ENCODE measurements around the gene PLEKHG2. TPM values are rescaled to one million over a fixed set of nuclear protein-coding genes. Genes with fewer than 3 reads are reported as not detected.

The PLEKHG2 gene
- total RNA-seq, 1 experiment from 2014 or later = 62.3 TPM

GRCh38 chr19:39413272-39413910 lies 922 bp downstream of the PLEKHG2 start:
- TF ChIP-seq HMGXB4 (CRISPR knock-in tag; IDR thresholded peaks at IDR 0.05) (peak; percentile 2; the same call in 1 of the 2 replicates), TEAD1 (CRISPR knock-in tag; IDR thresholded peaks at IDR 0.05) (peak; percentile 14; the same call in 1 of the 2 replicates), ARID4B (CRISPR knock-in tag; IDR thresholded peaks at IDR 0.05; ENCODE audit: borderline replicate concordance) (peak; percentile 53; the same call in 1 of the 2 replicates), FOXK1 (CRISPR knock-in tag; IDR thresholded peaks at IDR 0.05) (no peak), MAX (CRISPR knock-in tag; IDR thresholded peaks at IDR 0.05) (0 out of 2 replicates have a peak, but pooled peaks have one; percentile 30), SOX15 (CRISPR knock-in tag; IDR thresholded peaks at IDR 0.05) (no peak)
- H3K4me3 Mint-ChIP-seq = peak overlapping the region; percentile 99

GRCh38 chr19:39413911-39414608 lies 1.6 kb downstream of the PLEKHG2 start:
- peaks cover 34% of the 10 kb centered on the region for H3K4me1 Mint-ChIP-seq
- DNase-seq (ENCODE audit: low spot score) = no peak
- H3K9me3 Mint-ChIP-seq = no peaks in the 10 kb centered on the region
- peak overlapping the region; percentile 99 for H3K4me3 Mint-ChIP-seq
- ChIA-PET CTCF (interaction anchor here (0.6 to 2.2 kb wide), 17 partner anchors 9 to 215 kb away, joined by 3 to 12 read pairs (median 4); partner anchors contain the start of genes MED29, PAF1, RPS16 and SAMD4B), POLR2A (interaction anchor here (0.5 to 2.2 kb wide), 7 partner anchors 10 to 31 kb away, joined by 3 to 17 read pairs (median 3); partner anchors contain the start of genes MED29, PAF1, RPS16 and SUPT5H)
- peak overlapping the region; percentile 92 for H3K27ac Mint-ChIP-seq
- H3K36me3 Mint-ChIP-seq = peaks cover 13% of the 10 kb centered on the region
- no peaks in the 10 kb centered on the region for H3K27me3 Mint-ChIP-seq (ENCODE audit: low read depth)
- no peak for ATAC-seq
- TF ChIP-seq CBFB (CRISPR knock-in tag; IDR thresholded peaks at IDR 0.05; ENCODE audit: low read depth) (no peak), HMGXB4 (CRISPR knock-in tag; IDR thresholded peaks at IDR 0.05) (0 out of 2 replicates have a peak, but pooled peaks have one; percentile 15), ZNF219 (CRISPR knock-in tag; IDR thresholded peaks at IDR 0.05; ENCODE audit: borderline replicate concordance) (no peak), STAT6 (CRISPR knock-in tag; conservative IDR thresholded peaks at IDR 0.05; ENCODE audit: low read depth) (no peak), GTF2I (CRISPR knock-in tag; conservative IDR thresholded peaks at IDR 0.05) (0 out of 2 replicates have a peak, but pooled peaks have one; percentile 11), FOXP1 (CRISPR knock-in tag; IDR thresholded peaks at IDR 0.05; ENCODE audit: borderline replicate concordance) (no peak), ARID4B (CRISPR knock-in tag; IDR thresholded peaks at IDR 0.05; ENCODE audit: borderline replicate concordance) (no peak), ZNF263 (CRISPR knock-in tag; IDR thresholded peaks at IDR 0.05; ENCODE audit: low read depth) (no peak), ZMAT4 (CRISPR knock-in tag; IDR thresholded peaks at IDR 0.05) (no peak), EMX1 (CRISPR knock-in tag; IDR thresholded peaks at IDR 0.05) (no peak)

More at GRCh38 chr19:39413272-39413910, 922 bp downstream of the PLEKHG2 start:
- H3K27me3 Mint-ChIP-seq (ENCODE audit: low read depth) = no peaks in the 10 kb centered on the region
- ChIA-PET CTCF (interaction anchor here (0.6 to 2.2 kb wide), 15 partner anchors 9 to 138 kb away, joined by 3 to 12 read pairs (median 4); partner anchors contain the start of genes RPS16, SAMD4B and SUPT5H), POLR2A (interaction anchor here (0.9 to 2.2 kb wide), 5 partner anchors 10 to 32 kb away, joined by 3 to 17 read pairs (median 3); partner anchors contain the start of genes MED29, PAF1, RPS16 and SUPT5H)
- ATAC-seq = no peak
- peaks cover 13% of the 10 kb centered on the region for H3K36me3 Mint-ChIP-seq
- H3K27ac Mint-ChIP-seq = peak overlapping the region; percentile 92
- peaks cover 40% of the 10 kb centered on the region for H3K4me1 Mint-ChIP-seq
- H3K9me3 Mint-ChIP-seq = no peaks in the 10 kb centered on the region
- peak; percentile 65 for DNase-seq (ENCODE audit: low spot score)

All from WTC11 (cell line).